Thyroid gland (tissue), 4 donors: ENCODE results near the gene CCDC85A.
A peak's percentile ranks its signal among the peaks of the same experiment; 100 is the strongest.

Experiments
- POLR2A ChIP-seq, 2 donors: fragments of 450-650 bp; IDR thresholded peaks; one replicate each; pipeline ENCODE4 v1.6.1; 2017; ENCODE audit warnings: antibody characterized with exemption in 2 of 2, mild to moderate bottlenecking in 2 of 2, moderate library complexity in 1 of 2
- TF ChIP-seq, protein P1 (sequence below), 6 experiments: fragments of 200-600 bp in 3 of 6; fragments of 450-650 bp in 3 of 6; sonication (generic) in 3 of 6; IDR thresholded peaks; one replicate each; pipeline ENCODE4 v1.5.1; 2016 to 2019; ENCODE audit warnings: antibody characterized with exemption in 6 of 6, mild to moderate bottlenecking in 2 of 6, inconsistent platforms in 1 of 6, moderate library complexity in 1 of 6

DNA sequence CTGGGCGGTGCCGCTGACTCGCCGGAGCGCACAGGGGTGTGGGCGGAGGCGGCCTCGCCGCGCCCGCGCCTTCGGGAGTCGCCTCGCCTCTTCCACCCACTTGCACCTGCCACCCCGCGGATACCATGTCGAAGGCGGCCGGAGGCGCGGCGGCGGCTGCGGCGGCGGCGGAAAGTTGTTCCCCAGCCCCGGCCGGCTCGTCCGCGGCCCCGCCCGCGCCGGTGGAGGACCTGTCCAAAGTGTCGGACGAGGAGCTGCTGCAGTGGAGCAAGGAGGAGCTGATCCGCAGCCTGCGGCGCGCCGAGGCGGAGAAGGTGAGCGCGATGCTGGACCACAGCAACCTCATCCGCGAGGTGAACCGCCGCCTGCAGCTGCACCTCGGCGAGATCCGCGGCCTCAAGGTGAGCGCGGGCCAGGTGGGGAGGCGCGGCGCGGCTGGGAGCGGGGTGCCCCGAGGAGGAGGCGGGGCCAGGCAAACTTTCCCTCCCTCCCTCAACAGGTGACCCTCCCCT lies 766 bp downstream of the CCDC85A start:
- TF ChIP-seq, protein P1, sequence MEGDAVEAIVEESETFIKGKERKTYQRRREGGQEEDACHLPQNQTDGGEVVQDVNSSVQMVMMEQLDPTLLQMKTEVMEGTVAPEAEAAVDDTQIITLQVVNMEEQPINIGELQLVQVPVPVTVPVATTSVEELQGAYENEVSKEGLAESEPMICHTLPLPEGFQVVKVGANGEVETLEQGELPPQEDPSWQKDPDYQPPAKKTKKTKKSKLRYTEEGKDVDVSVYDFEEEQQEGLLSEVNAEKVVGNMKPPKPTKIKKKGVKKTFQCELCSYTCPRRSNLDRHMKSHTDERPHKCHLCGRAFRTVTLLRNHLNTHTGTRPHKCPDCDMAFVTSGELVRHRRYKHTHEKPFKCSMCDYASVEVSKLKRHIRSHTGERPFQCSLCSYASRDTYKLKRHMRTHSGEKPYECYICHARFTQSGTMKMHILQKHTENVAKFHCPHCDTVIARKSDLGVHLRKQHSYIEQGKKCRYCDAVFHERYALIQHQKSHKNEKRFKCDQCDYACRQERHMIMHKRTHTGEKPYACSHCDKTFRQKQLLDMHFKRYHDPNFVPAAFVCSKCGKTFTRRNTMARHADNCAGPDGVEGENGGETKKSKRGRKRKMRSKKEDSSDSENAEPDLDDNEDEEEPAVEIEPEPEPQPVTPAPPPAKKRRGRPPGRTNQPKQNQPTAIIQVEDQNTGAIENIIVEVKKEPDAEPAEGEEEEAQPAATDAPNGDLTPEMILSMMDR (IDR thresholded peaks at IDR 0.05) = no peak
- peak in 1 of 2 donors; percentile 65 for TF ChIP-seq POLR2A (IDR thresholded peaks at IDR 0.05)
